ENCODE data around the gene TAF8.

TAF8 gene

GRCh38 chr6:42059743-42060142 lies 9.4 kb downstream of the TAF8 start:
- ATAC-seq, result no peak
- TF ChIP-seq ZNF8 (CRISPR knock-in tag; IDR thresholded peaks at IDR 0.05) (no peak), SNAI2 (CRISPR knock-in tag; IDR thresholded peaks at IDR 0.05) (no peak), ZFP3 (CRISPR knock-in tag; IDR thresholded peaks at IDR 0.05) (no peak), ZNF70 (CRISPR knock-in tag; IDR thresholded peaks at IDR 0.05) (no peak), RARB (CRISPR knock-in tag; IDR thresholded peaks at IDR 0.05) (no peak), PPARA (CRISPR knock-in tag; IDR thresholded peaks at IDR 0.05; ENCODE audit: borderline replicate concordance) (no peak)
- TF ChIP-seq, protein P1, sequence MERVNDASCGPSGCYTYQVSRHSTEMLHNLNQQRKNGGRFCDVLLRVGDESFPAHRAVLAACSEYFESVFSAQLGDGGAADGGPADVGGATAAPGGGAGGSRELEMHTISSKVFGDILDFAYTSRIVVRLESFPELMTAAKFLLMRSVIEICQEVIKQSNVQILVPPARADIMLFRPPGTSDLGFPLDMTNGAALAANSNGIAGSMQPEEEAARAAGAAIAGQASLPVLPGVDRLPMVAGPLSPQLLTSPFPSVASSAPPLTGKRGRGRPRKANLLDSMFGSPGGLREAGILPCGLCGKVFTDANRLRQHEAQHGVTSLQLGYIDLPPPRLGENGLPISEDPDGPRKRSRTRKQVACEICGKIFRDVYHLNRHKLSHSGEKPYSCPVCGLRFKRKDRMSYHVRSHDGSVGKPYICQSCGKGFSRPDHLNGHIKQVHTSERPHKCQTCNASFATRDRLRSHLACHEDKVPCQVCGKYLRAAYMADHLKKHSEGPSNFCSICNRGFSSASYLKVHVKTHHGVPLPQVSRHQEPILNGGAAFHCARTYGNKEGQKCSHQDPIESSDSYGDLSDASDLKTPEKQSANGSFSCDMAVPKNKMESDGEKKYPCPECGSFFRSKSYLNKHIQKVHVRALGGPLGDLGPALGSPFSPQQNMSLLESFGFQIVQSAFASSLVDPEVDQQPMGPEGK (CRISPR knock-in tag; IDR thresholded peaks at IDR 0.05; ENCODE audit: borderline replicate concordance), result no peak

GRCh38 chr6:42066156-42066675 lies 15.9 kb downstream of the TAF8 start:
- TF ChIP-seq TOX (CRISPR knock-in tag; IDR thresholded peaks at IDR 0.05; ENCODE audit: borderline replicate concordance) (no peak), TCF4 (CRISPR knock-in tag; IDR thresholded peaks at IDR 0.05; ENCODE audit: borderline replicate concordance) (no peak), SNAI2 (CRISPR knock-in tag; IDR thresholded peaks at IDR 0.05) (no peak), POU6F1 (CRISPR knock-in tag; IDR thresholded peaks at IDR 0.05; ENCODE audit: borderline replicate concordance, low read depth) (no peak), TSHZ2 (CRISPR knock-in tag; IDR thresholded peaks at IDR 0.05) (no peak), BACH2 (CRISPR knock-in tag; IDR thresholded peaks at IDR 0.05; ENCODE audit: borderline replicate concordance) (no peak), ZNF70 (CRISPR knock-in tag; IDR thresholded peaks at IDR 0.05) (no peak), ZFP30 (CRISPR knock-in tag; IDR thresholded peaks at IDR 0.05) (no peak), RARB (CRISPR knock-in tag; IDR thresholded peaks at IDR 0.05) (no peak), ZNF565 (CRISPR knock-in tag; conservative IDR thresholded peaks at IDR 0.05; ENCODE audit: low read depth) (no peak), ZC3H10 (CRISPR knock-in tag; IDR thresholded peaks at IDR 0.05) (no peak), PPARA (CRISPR knock-in tag; IDR thresholded peaks at IDR 0.05; ENCODE audit: borderline replicate concordance) (no peak), CSDC2 (CRISPR knock-in tag; IDR thresholded peaks at IDR 0.05) (no peak), ESRRG (CRISPR knock-in tag; IDR thresholded peaks at IDR 0.05) (no peak)
- TF ChIP-seq, protein P1 (CRISPR knock-in tag; IDR thresholded peaks at IDR 0.05; ENCODE audit: borderline replicate concordance), result no peak
- TF ChIP-seq, protein P2, sequence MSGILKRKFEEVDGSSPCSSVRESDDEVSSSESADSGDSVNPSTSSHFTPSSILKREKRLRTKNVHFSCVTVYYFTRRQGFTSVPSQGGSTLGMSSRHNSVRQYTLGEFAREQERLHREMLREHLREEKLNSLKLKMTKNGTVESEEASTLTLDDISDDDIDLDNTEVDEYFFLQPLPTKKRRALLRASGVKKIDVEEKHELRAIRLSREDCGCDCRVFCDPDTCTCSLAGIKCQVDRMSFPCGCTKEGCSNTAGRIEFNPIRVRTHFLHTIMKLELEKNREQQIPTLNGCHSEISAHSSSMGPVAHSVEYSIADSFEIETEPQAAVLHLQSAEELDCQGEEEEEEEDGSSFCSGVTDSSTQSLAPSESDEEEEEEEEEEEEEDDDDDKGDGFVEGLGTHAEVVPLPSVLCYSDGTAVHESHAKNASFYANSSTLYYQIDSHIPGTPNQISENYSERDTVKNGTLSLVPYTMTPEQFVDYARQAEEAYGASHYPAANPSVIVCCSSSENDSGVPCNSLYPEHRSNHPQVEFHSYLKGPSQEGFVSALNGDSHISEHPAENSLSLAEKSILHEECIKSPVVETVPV (CRISPR knock-in tag; IDR thresholded peaks at IDR 0.05), result no peak
- no peak for ATAC-seq

DNA sequence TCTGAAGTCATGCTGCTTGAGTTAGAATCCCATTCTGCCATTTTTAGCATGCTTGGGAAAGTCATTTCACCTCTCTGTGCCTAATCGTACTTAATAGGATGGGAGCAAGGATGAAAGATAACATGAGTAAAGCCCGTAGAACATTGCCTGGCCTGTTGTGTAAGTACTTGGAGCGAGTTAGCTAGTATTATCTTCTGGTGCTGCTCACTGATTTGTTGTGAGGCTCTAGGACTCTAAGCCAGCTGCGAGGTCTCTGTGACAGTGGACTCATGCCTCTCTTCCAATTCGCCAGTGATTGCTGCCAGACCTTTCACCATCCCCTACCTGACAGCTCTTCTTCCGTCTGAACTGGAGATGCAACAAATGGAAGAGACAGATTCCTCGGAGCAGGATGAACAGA lies 17.8 kb downstream of the TAF8 start:
- ATAC-seq, result no peak
- TF ChIP-seq ZNF70 (CRISPR knock-in tag; IDR thresholded peaks at IDR 0.05) (no peak), ISL1 (CRISPR knock-in tag; IDR thresholded peaks at IDR 0.05) (no peak), TOX (CRISPR knock-in tag; IDR thresholded peaks at IDR 0.05; ENCODE audit: borderline replicate concordance) (no peak), OSR1 (CRISPR knock-in tag; IDR thresholded peaks at IDR 0.05) (no peak), SNAI2 (CRISPR knock-in tag; IDR thresholded peaks at IDR 0.05) (no peak), ESRRG (CRISPR knock-in tag; IDR thresholded peaks at IDR 0.05) (no peak), ZC3H10 (CRISPR knock-in tag; IDR thresholded peaks at IDR 0.05) (no peak), TCF4 (CRISPR knock-in tag; IDR thresholded peaks at IDR 0.05; ENCODE audit: borderline replicate concordance) (no peak), ZFP30 (CRISPR knock-in tag; IDR thresholded peaks at IDR 0.05) (no peak), CSDC2 (CRISPR knock-in tag; IDR thresholded peaks at IDR 0.05) (no peak), ZFP3 (CRISPR knock-in tag; IDR thresholded peaks at IDR 0.05) (no peak), CREB5 (CRISPR knock-in tag; IDR thresholded peaks at IDR 0.05; ENCODE audit: low read depth) (no peak), ARNTL (CRISPR knock-in tag; IDR thresholded peaks at IDR 0.05; ENCODE audit: borderline replicate concordance, low read depth) (no peak), RARB (CRISPR knock-in tag; IDR thresholded peaks at IDR 0.05) (no peak)
- TF ChIP-seq, protein P2 (CRISPR knock-in tag; IDR thresholded peaks at IDR 0.05), result no peak
- TF ChIP-seq, protein P1 (CRISPR knock-in tag; IDR thresholded peaks at IDR 0.05; ENCODE audit: borderline replicate concordance), result no peak
